Ovary (tissue), 3 donors: ENCODE results near the gene PMP22.

Source experiments
- CTCF ChIP-seq, 3 donors: fragments of 450-650 bp in 2 of 3; fragments of 200-600 bp in 1 of 3; IDR thresholded peaks; one replicate each; pipeline versions ENCODE4 v1.5.1 to v1.8.0; 2016 to 2022; ENCODE audit warnings: antibody characterized with exemption in 3 of 3, mild to moderate bottlenecking in 1 of 3
- EP300 ChIP-seq: sonication (generic); formaldehyde crosslinking; IDR thresholded peaks from one replicate; pipeline ENCODE4 v1.6.1; 2017; ENCODE audit warnings: antibody characterized with exemption
- POLR2A ChIP-seq: fragments of 450-650 bp; IDR thresholded peaks from one replicate; pipeline ENCODE4 v1.6.1; 2017; ENCODE audit warnings: antibody characterized with exemption, mild to moderate bottlenecking, moderate library complexity
- donor health status: DM: no; HTN: no; CAD: no.

- TF ChIP-seq CTCF (IDR thresholded peaks at IDR 0.05) (no peak), POLR2A (no peak), EP300 (no peak)
These were observed 27.1 kb downstream of the PMP22 start for GRCh38 chr17:15238057-15238456.
